ENCODE data around the gene FRS2. TPM values are rescaled to one million over a fixed set of nuclear protein-coding genes. Genes with fewer than 3 reads are reported as not detected.

The FRS2 gene
- total and polyA plus RNA-seq, 2 donors (not counting 1 experiment from before 2014, with no cell fraction given), result 11.3 to 33.7 TPM

DNA sequence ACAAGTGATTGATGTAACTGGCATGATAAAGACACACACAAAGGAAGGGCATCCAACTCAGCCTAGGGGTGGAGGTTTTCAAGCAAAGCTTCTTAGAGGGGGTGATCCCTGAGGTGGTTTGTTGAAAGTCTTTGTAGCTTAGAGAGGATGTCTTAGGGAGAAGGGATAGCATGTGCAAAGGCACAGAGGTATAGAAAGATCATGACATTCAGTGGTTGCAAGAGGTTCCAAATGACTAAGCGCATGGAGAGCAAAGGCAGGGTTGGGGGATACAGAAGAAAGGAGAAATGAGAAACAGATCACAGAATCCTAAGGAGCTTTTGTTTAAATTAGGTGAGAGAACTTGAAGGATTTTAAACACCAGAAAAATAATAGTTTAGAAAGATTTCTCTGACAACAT, 109.9 kb downstream of the FRS2 start:
- ATAC-seq (ENCODE audit: low read depth), result no peak
- CTCF ChIA-PET, result interaction anchor here (0.5 to 3.3 kb wide), 5 partner anchors 10 to 289 kb away, joined by 3 to 35 read pairs (median 4); no protein-coding TSS in a partner anchor
- Mint-ChIP-seq H3K4me1 (peaks cover 2% of the 10 kb centered on the region), H3K27me3 (no peaks in the 10 kb centered on the region), H3K4me3 (no peak overlapping the region), H3K27ac (no peak overlapping the region), H3K9me3 (ENCODE audit: insufficient read depth) (no peaks in the 10 kb centered on the region)
- DNase-seq, result no peak
- POLR2A ChIA-PET, result no interaction called here
- peaks cover 4% of the 10 kb centered on the region for H3K79me2 ChIP-seq (ENCODE audit: control insufficient read depth, insufficient read depth, low read length)
- H3K4me1 ChIP-seq (ENCODE audit: control insufficient read depth in 2 of 2, insufficient read depth in 2 of 2, low read length in 2 of 2), result peaks cover 0 to 2% of the 10 kb centered on the region in 2 donors
- WGBS (ENCODE audit: insufficient coverage), result 100% methylated on average over 1 of the region's 1 CpG
- H3K9me3 ChIP-seq (ENCODE audit: control extremely low read depth in 1 of 3, control insufficient read depth in 2 of 3, insufficient read depth in 1 of 3, low read length in 2 of 3), result no peaks in the 10 kb centered on the region
- H4K20me1 ChIP-seq (ENCODE audit: control insufficient read depth, insufficient read depth, low read length, poor library complexity, severe bottlenecking), result no peaks in the 10 kb centered on the region
- no peak overlapping the region for H2AFZ ChIP-seq (ENCODE audit: insufficient read depth, low read depth, low read length, poor library complexity, severe bottlenecking)
- H3K4me2 ChIP-seq (replicated peaks; ENCODE audit: low read depth, low read length, poor library complexity, severe bottlenecking), result no peak overlapping the region
- no peaks in the 10 kb centered on the region for H3K27me3 ChIP-seq (replicated peaks in 1 of 4; ENCODE audit: control extremely low read depth in 1 of 4, control insufficient read depth in 3 of 4, insufficient read depth in 4 of 4, low read length in 3 of 4)
- H3K4me3 ChIP-seq (ENCODE audit: control extremely low read depth in 1 of 5, extremely low read depth in 1 of 5, insufficient read depth in 1 of 5, low read depth in 2 of 5, low read length in 4 of 5), result no peak overlapping the region
- no peak overlapping the region for H3K27ac ChIP-seq (ENCODE audit: low read length in 2 of 2)
- H3K36me3 ChIP-seq (replicated peaks in 1 of 2; ENCODE audit: control extremely low read depth in 1 of 2, control insufficient read depth in 1 of 2, extremely low read depth in 1 of 2, insufficient read depth in 2 of 2, low read length in 1 of 2), result peaks cover 1 to 3% of the 10 kb centered on the region in 2 experiments
- no peak overlapping the region for H3K9ac ChIP-seq (ENCODE audit: low read length)
- no peak for TF ChIP-seq EZH2 (IDR thresholded peaks at IDR 0.05; ENCODE audit: borderline replicate concordance, insufficient read depth, low read depth, low read length, poor library complexity, severe bottlenecking)
- TF ChIP-seq, protein P1, sequence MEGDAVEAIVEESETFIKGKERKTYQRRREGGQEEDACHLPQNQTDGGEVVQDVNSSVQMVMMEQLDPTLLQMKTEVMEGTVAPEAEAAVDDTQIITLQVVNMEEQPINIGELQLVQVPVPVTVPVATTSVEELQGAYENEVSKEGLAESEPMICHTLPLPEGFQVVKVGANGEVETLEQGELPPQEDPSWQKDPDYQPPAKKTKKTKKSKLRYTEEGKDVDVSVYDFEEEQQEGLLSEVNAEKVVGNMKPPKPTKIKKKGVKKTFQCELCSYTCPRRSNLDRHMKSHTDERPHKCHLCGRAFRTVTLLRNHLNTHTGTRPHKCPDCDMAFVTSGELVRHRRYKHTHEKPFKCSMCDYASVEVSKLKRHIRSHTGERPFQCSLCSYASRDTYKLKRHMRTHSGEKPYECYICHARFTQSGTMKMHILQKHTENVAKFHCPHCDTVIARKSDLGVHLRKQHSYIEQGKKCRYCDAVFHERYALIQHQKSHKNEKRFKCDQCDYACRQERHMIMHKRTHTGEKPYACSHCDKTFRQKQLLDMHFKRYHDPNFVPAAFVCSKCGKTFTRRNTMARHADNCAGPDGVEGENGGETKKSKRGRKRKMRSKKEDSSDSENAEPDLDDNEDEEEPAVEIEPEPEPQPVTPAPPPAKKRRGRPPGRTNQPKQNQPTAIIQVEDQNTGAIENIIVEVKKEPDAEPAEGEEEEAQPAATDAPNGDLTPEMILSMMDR (IDR thresholded peaks at IDR 0.05), result no peak
- intact Hi-C loops (cut with micrococcal nuclease), result no loop called here

DNA sequence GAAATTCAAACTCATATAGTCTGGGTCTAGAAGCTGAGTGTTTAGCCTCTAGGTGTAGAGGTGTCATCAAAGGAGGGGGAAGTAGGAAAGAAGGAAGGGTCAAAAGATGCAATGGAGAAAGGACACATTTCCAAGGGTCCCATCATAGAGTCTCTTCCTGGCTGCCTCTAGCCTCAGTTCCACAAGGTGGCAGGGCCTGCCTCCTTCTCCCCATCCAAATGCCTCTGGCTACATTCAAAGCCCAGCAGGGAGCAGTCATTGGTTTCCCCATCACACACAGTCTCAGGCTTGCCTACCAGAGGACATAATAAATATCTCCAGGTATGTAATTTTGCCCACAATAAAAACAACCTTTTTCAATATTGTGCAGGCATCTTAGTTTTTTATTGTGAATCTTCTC, 113.0 kb downstream of the FRS2 start:
- H3K9me3 ChIP-seq (ENCODE audit: control extremely low read depth in 1 of 3, control insufficient read depth in 2 of 3, insufficient read depth in 1 of 3, low read length in 2 of 3), result no peaks in the 10 kb centered on the region
- Mint-ChIP-seq H3K27me3 (no peaks in the 10 kb centered on the region), H3K4me1 (peaks cover 14% of the 10 kb centered on the region), H3K9me3 (ENCODE audit: insufficient read depth) (no peaks in the 10 kb centered on the region), H3K4me3 (no peak overlapping the region), H3K27ac (no peak overlapping the region)
- ChIA-PET CTCF (interaction anchor here (3.0 kb wide), 1 partner anchor 12 kb away, joined by 19 read pairs; no protein-coding TSS in a partner anchor), POLR2A (no interaction called here)
- no peak for DNase-seq
- peaks cover 13% of the 10 kb centered on the region for H4K20me1 ChIP-seq (ENCODE audit: control insufficient read depth, insufficient read depth, low read length, poor library complexity, severe bottlenecking)
- H3K36me3 ChIP-seq (replicated peaks in 1 of 2; ENCODE audit: control extremely low read depth in 1 of 2, control insufficient read depth in 1 of 2, extremely low read depth in 1 of 2, insufficient read depth in 2 of 2, low read length in 1 of 2), result peaks cover 6 to 16% of the 10 kb centered on the region in 2 experiments
- H3K27ac ChIP-seq (ENCODE audit: low read length in 2 of 2), result no peak overlapping the region
- TF ChIP-seq EZH2 (IDR thresholded peaks at IDR 0.05; ENCODE audit: borderline replicate concordance, insufficient read depth, low read depth, low read length, poor library complexity, severe bottlenecking), result no peak
- TF ChIP-seq, protein P1 (IDR thresholded peaks at IDR 0.05), result no peak
- H3K27me3 ChIP-seq (replicated peaks in 1 of 4; ENCODE audit: control extremely low read depth in 1 of 4, control insufficient read depth in 3 of 4, insufficient read depth in 4 of 4, low read length in 3 of 4), result no peaks in the 10 kb centered on the region
- H2AFZ ChIP-seq (ENCODE audit: insufficient read depth, low read depth, low read length, poor library complexity, severe bottlenecking), result no peak overlapping the region
- peaks cover 26% of the 10 kb centered on the region for H3K79me2 ChIP-seq (ENCODE audit: control insufficient read depth, insufficient read depth, low read length)
- no peak overlapping the region for H3K9ac ChIP-seq (ENCODE audit: low read length)
- no peak for ATAC-seq (ENCODE audit: low read depth)
- H3K4me1 ChIP-seq (ENCODE audit: control insufficient read depth in 2 of 2, insufficient read depth in 2 of 2, low read length in 2 of 2), result peaks cover 6 to 11% of the 10 kb centered on the region in 2 donors
- intact Hi-C loops (cut with micrococcal nuclease), result no loop called here
- no peak overlapping the region for H3K4me2 ChIP-seq (replicated peaks; ENCODE audit: low read depth, low read length, poor library complexity, severe bottlenecking)
- H3K4me3 ChIP-seq (ENCODE audit: control extremely low read depth in 1 of 5, extremely low read depth in 1 of 5, insufficient read depth in 1 of 5, low read depth in 2 of 5, low read length in 4 of 5), result no peak overlapping the region
